Measurements from ENCODE around the gene QSOX2. TPM values are rescaled to one million over a fixed set of nuclear protein-coding genes. Genes with fewer than 3 reads are reported as not detected.

QSOX2 gene
- total RNA-seq, 4 donors from 2014 or later: 2.9 to 7.1 (median 5.5) TPM

GRCh38 chr9:136169495-136169894 lies 76.1 kb downstream of the QSOX2 start:
- no peak for DNase-seq
- Histone ChIP-seq H3K27ac (no peak overlapping the region), H3K9me3 (no peaks in the 10 kb centered on the region), H3K36me3 (no peaks in the 10 kb centered on the region), H3K27me3 (peaks cover 0 to 60% (median 0%) of the 10 kb centered on the region in 4 donors), H3K4me3 (no peak overlapping the region), H3K4me1 (no peaks in the 10 kb centered on the region)
- no peak for TF ChIP-seq POLR2A (IDR thresholded peaks at IDR 0.05)
- no peak for TF ChIP-seq CTCF (IDR thresholded peaks at IDR 0.05)
- intact Hi-C loops (cut with DNase I): no loop called here
- WGBS, 2 donors: 61 to 75% methylated on average over 3 to 5 of the region's 6 CpGs

GRCh38 chr9:136163248-136163850 lies 82.3 kb downstream of the QSOX2 start:
- TF ChIP-seq CTCF (IDR thresholded peaks at IDR 0.05) (no peak), POLR2A (IDR thresholded peaks at IDR 0.05) (no peak)
- DNase-seq: no peak
- Histone ChIP-seq H3K9me3 (peaks cover 0 to 5% (median 0%) of the 10 kb centered on the region in 3 donors), H3K4me1 (no peaks in the 10 kb centered on the region), H3K4me3 (no peak overlapping the region), H3K27me3 (peaks cover 0 to 56% (median 0%) of the 10 kb centered on the region in 4 donors), H3K36me3 (no peaks in the 10 kb centered on the region), H3K27ac (no peak overlapping the region)
- WGBS, 2 donors: 54 to 57% methylated on average over 1 of the region's 1 CpG
- intact Hi-C loops (cut with DNase I): no loop called here

GRCh38 chr9:136160995-136161610 lies 84.5 kb downstream of the QSOX2 start:
- Histone ChIP-seq H3K9me3 (peaks cover 0 to 5% (median 0%) of the 10 kb centered on the region in 3 donors), H3K27me3 (peaks cover 0 to 70% (median 0%) of the 10 kb centered on the region in 4 donors), H3K36me3 (no peaks in the 10 kb centered on the region), H3K4me1 (no peaks in the 10 kb centered on the region), H3K4me3 (no peak overlapping the region), H3K27ac (no peak overlapping the region)
- DNase-seq: no peak
- WGBS, 2 donors: 64% methylated on average over 7 of the region's 10 CpGs
- intact Hi-C loops (cut with DNase I): no loop called here
- no peak for TF ChIP-seq CTCF (IDR thresholded peaks at IDR 0.05)

GRCh38 chr9:136160381-136160841 lies 85.2 kb downstream of the QSOX2 start:
- no peak overlapping the region for H3K27ac ChIP-seq
- WGBS, 2 donors: 70 to 84% methylated on average over 2 to 8 of the region's 12 CpGs
- H3K9me3 ChIP-seq: peaks cover 0 to 5% (median 0%) of the 10 kb centered on the region in 3 donors
- DNase-seq: no peak
- H3K36me3 ChIP-seq: no peaks in the 10 kb centered on the region
- intact Hi-C loops (cut with DNase I): no loop called here
- H3K4me3 ChIP-seq: no peak overlapping the region
- H3K27me3 ChIP-seq: peaks cover 0 to 77% (median 0%) of the 10 kb centered on the region in 4 donors
- H3K4me1 ChIP-seq: no peaks in the 10 kb centered on the region
- TF ChIP-seq POLR2A (IDR thresholded peaks at IDR 0.05): no peak

- DNase-seq: no peak
- H3K36me3 ChIP-seq: no peaks in the 10 kb centered on the region
- TF ChIP-seq CTCF (IDR thresholded peaks at IDR 0.05) (no peak), POLR2A (IDR thresholded peaks at IDR 0.05) (no peak)
- H3K27me3 ChIP-seq: peaks cover 0 to 82% (median 0%) of the 10 kb centered on the region in 4 donors
- no CpG with 5 or more reads among the region's 16 CpGs for WGBS, 2 donors
- H3K4me3 ChIP-seq: no peak overlapping the region
- intact Hi-C loops (cut with DNase I): no loop called here
- no peaks in the 10 kb centered on the region for H3K4me1 ChIP-seq
- H3K9me3 ChIP-seq: peaks cover 0 to 5% (median 0%) of the 10 kb centered on the region in 3 donors
- H3K27ac ChIP-seq: no peak overlapping the region
Measured at GRCh38 chr9:136159851-136160250, 85.8 kb downstream of the QSOX2 start.
